ENCODE data around the gene SRBD1. TPM values are rescaled to one million over a fixed set of nuclear protein-coding genes. Genes with fewer than 3 reads are reported as not detected.
A peak's percentile ranks its signal among the peaks of the same experiment; 100 is the strongest.

SRBD1 gene
- total RNA-seq, 2 donors from 2014 or later = 11.8 to 14.4 TPM

DNA sequence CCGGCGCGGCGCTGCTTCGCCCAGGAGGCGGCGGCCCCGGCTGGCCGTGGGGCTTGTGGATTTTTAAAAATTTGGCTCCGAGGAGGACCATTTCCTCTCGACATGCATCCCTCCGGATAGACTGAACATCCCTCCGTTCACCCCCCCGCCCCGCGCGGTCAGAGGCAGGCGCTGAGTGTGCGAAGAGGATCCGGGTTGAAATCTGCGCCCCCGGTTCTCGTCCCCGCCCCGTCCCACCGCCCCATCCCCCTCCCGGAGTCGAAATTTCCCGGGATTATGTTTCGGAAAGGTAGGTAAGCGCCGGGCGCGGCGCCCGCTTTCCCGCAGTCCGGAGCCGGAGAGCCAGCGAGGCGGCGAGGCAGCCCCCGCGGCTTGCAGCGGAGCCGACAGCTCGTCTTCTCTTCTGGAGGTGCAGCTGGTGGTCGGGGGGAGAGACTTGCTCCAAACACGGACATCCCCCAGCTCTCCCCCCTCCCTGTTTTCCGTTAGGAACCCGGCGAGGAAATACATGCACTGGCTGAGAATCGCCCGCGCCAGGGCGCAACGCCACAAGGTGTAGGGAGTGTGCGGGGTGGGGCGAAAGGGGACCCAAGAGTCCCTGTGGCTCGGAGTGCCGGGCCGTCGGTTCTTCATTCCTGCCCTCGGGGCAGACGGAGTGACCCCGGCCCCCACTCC, 40.5 kb upstream of the SRBD1 start, which contains the start of gene PRKCE:
PRKCE (plus strand) TSS at position 261 of the 675 bp plus-strand sequence.
- H3K9me3 ChIP-seq = no peaks in the 10 kb centered on the region
- H3K36me3 ChIP-seq = no peaks in the 10 kb centered on the region
- intact Hi-C loops (cut with DNase I) = loop anchor here (10.0 kb wide), 1 partner anchor 53 kb away; no protein-coding TSS in a partner anchor
- TF ChIP-seq, protein P1, sequence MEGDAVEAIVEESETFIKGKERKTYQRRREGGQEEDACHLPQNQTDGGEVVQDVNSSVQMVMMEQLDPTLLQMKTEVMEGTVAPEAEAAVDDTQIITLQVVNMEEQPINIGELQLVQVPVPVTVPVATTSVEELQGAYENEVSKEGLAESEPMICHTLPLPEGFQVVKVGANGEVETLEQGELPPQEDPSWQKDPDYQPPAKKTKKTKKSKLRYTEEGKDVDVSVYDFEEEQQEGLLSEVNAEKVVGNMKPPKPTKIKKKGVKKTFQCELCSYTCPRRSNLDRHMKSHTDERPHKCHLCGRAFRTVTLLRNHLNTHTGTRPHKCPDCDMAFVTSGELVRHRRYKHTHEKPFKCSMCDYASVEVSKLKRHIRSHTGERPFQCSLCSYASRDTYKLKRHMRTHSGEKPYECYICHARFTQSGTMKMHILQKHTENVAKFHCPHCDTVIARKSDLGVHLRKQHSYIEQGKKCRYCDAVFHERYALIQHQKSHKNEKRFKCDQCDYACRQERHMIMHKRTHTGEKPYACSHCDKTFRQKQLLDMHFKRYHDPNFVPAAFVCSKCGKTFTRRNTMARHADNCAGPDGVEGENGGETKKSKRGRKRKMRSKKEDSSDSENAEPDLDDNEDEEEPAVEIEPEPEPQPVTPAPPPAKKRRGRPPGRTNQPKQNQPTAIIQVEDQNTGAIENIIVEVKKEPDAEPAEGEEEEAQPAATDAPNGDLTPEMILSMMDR (IDR thresholded peaks at IDR 0.05) = no peak
- peak within 1 kb of the TSS; percentile 82 for H3K4me3 ChIP-seq
- no peaks in the 10 kb centered on the region for H3K27me3 ChIP-seq
- H3K27ac ChIP-seq = peak within 1 kb of the TSS; percentile 91
- DNase-seq = peak; percentile 75
- peak within 1 kb of the TSS; percentile 80 to 97 for H3K9ac ChIP-seq (ENCODE audit: low read depth in 2 of 2, low read length in 2 of 2)
- peaks cover 13% of the 10 kb centered on the region for H3K4me1 ChIP-seq

DNA sequence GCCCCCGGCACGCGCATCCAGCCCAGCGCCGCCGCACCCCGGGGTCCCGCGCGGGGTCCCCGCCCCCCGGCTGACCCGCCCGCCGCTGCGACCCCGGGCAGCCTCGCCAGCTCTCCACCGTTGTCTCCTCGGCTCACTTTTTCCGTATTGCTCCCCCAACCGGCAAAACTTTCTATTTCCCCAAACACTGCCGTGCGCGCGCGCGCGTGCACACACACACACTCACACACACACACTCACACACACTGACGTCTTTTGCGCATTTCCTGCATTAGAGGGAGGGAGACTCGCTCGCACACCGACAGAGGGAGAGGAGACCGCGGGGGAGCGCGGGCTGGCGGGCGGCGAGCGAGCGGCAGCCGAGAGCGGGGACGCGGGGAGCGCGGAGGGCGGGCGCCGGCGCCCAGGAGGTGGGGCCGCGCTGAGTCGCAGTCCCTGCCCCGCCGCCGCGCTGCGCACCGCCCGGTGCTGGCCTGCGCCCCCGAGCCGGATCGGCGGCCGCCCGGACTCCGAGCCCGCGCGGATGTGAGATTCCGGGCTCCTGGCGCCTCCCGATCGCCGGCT, 39.9 kb upstream of the SRBD1 start:
- peaks cover 13% of the 10 kb centered on the region for H3K4me1 ChIP-seq
- peak overlapping the region; percentile 80 to 97 for H3K9ac ChIP-seq (ENCODE audit: low read depth in 2 of 2, low read length in 2 of 2)
- H3K4me3 ChIP-seq = peak overlapping the region; percentile 82
- peak; percentile 97 for DNase-seq
- H3K36me3 ChIP-seq = no peaks in the 10 kb centered on the region
- intact Hi-C loops (cut with DNase I) = loop anchor here (10.0 kb wide), 1 partner anchor 54 kb away; no protein-coding TSS in a partner anchor
- peak overlapping the region; percentile 91 for H3K27ac ChIP-seq
- TF ChIP-seq, protein P1 (IDR thresholded peaks at IDR 0.05) = no peak
- H3K27me3 ChIP-seq = no peaks in the 10 kb centered on the region
- H3K9me3 ChIP-seq = no peaks in the 10 kb centered on the region

DNA sequence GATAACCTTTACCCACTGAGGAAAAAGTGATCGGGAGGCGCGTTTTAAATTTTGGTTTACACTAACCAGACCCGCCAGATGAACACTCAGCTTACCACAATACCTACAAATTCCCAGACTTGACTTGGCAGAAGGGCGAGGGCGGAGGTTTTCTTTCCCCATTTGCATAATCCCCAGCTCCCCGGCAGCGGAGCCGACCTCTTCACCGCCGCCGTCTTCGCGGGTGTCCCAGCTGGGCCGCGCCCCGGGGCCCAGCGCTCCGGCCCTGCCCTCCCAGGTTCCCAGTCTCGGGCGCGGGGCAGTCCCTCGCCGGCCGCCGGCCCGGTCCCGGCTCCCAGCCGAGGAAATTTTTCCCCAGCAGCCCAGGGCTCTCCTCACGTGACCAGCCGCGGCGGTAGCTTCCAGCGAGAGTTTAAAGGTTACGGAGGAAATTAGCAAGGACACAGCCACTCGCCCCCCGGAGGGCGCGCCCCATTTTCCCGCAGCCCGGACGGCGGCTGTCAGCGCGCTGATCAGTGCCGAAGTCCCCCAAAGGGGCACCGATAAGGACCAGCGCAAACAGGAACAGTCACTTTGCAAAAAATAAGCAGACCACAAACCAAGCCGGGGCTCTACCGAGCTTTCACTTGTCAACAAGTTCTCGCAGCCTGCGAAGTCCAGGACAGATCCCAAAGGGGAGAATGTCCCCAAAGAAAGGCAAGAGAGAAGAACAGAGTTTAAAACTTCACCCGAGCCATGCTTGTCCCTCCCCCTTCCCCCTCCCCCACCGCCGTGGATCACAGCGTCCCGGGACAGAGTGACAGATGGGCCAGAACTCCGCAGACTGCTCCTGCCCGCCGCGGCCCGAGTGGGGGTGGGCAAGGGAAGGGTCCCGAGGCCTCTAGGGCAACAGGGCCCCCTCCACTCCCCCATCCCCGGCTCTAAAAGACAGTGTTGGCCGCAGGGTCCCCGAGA, 39.1 kb upstream of the SRBD1 start:
- Histone ChIP-seq H3K27me3 (no peaks in the 10 kb centered on the region), H3K36me3 (no peaks in the 10 kb centered on the region), H3K4me3 (peak overlapping the region; percentile 82), H3K9me3 (no peaks in the 10 kb centered on the region), H3K27ac (peak overlapping the region; percentile 91), H3K9ac (ENCODE audit: low read depth in 2 of 2, low read length in 2 of 2) (peak overlapping the region; percentile 80 to 97), H3K4me1 (peaks cover 13% of the 10 kb centered on the region)
- intact Hi-C loops (cut with DNase I) = loop anchor here (2.0 to 10.0 kb wide), 2 partner anchors 55 to 129 kb away; no protein-coding TSS in a partner anchor
- peak; percentile 85 for DNase-seq
- TF ChIP-seq, protein P1 (IDR thresholded peaks at IDR 0.05) = no peak

DNA sequence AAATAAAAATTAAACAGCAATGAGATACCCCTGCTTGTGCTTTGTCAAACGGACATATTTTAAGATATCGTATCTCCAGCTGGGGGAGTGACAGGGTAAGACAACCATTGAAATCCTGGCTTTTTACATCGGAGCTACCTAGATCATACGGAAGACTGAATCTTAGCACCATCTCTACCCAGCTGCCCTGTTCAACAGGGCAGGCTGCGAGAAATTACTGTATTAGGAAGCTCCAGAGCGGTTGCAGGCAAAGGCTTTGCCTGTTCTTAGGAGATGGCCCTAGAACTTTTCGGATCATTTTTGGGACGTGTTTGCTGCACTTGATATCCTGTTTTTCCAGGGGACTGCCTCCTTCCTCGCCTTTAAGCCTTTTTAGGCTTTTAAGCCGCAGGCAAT, 38.4 kb upstream of the SRBD1 start:
- H3K9me3 ChIP-seq = no peaks in the 10 kb centered on the region
- H3K27me3 ChIP-seq = no peaks in the 10 kb centered on the region
- no peaks in the 10 kb centered on the region for H3K36me3 ChIP-seq
- no peak for DNase-seq
- peaks cover 13% of the 10 kb centered on the region for H3K4me1 ChIP-seq
- TF ChIP-seq, protein P1 (IDR thresholded peaks at IDR 0.05) = no peak
- intact Hi-C loops (cut with DNase I) = loop anchor here (2.0 kb wide), 1 partner anchor 129 kb away; no protein-coding TSS in a partner anchor
- H3K27ac ChIP-seq = peak overlapping the region; percentile 91
- peak overlapping the region; percentile 80 to 97 for H3K9ac ChIP-seq (ENCODE audit: low read depth in 2 of 2, low read length in 2 of 2)
- H3K4me3 ChIP-seq = peak overlapping the region; percentile 82

DNA sequence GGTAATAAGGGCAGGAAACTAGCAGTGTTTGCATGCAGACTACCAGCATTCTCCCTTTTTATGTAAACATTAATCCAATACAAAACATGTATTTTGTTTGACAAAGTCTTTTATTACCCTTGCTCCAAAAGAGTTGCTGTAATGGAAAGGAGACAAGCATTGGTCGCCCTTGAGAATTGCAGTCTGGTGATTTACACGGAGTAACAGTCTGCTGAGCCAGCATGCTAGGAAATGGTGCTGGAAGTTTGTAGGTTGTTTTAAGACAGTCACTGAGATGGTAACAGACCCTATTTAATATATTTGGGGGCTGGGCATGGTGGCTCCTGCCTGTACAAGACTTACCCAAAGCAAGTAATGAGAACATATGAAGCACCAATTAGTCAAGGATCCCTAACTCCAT, 37.6 kb upstream of the SRBD1 start:
- H3K27ac ChIP-seq = no peak overlapping the region
- H3K36me3 ChIP-seq = no peaks in the 10 kb centered on the region
- H3K4me1 ChIP-seq = peaks cover 13% of the 10 kb centered on the region
- intact Hi-C loops (cut with DNase I) = loop anchor here (2.0 kb wide), 1 partner anchor 130 kb away; no protein-coding TSS in a partner anchor
- no peak overlapping the region for H3K9ac ChIP-seq (ENCODE audit: low read depth in 2 of 2, low read length in 2 of 2)
- DNase-seq = no peak
- no peaks in the 10 kb centered on the region for H3K9me3 ChIP-seq
- no peak overlapping the region for H3K4me3 ChIP-seq
- TF ChIP-seq, protein P1 (IDR thresholded peaks at IDR 0.05) = no peak
- H3K27me3 ChIP-seq = no peaks in the 10 kb centered on the region
